Ovary (tissue), 9 donors: ENCODE data around the gene HAPLN2. TPM values are rescaled to one million over a fixed set of nuclear protein-coding genes. Genes with fewer than 3 reads are reported as not detected.

Experiments
- DNase-seq, 5 donors: peaks; one replicate each; pipeline ENCODE4 v3.0.0-alpha.2; 2019 to 2020
- H3K27ac ChIP-seq, 2 donors: fragments of 200-600 bp; one replicate each; pipeline versions ENCODE4 v1.5.1 to v1.8.0; 2019 to 2022
- H3K27me3 ChIP-seq: fragments of 200-600 bp; one replicate; pipeline ENCODE4 v1.8.0; 2022
- H3K36me3 ChIP-seq: fragments of 200-600 bp; sonication (generic); one replicate; pipeline ENCODE4 v1.5.1; 2019
- H3K4me1 ChIP-seq: one replicate; pipeline ENCODE4 v1.8.1; 2013; ENCODE audit warnings: mild to moderate bottlenecking, moderate library complexity; ENCODE audit not compliant: insufficient read depth
- H3K4me3 ChIP-seq: fragments of 200-600 bp; sonication (generic); one replicate; pipeline ENCODE4 v1.5.1; 2017
- H3K9me3 ChIP-seq, 2 donors: fragments of 200-600 bp in 1 of 2; sonication (generic) in 1 of 2; one replicate each; pipeline versions ENCODE4 v1.5.1 to v1.8.1; 2013 to 2019; ENCODE audit warnings: mild to moderate bottlenecking in 1 of 2, moderate library complexity in 1 of 2
- EP300 ChIP-seq: sonication (generic); formaldehyde crosslinking; IDR thresholded peaks from one replicate; pipeline ENCODE4 v1.6.1; 2017; ENCODE audit warnings: antibody characterized with exemption
- POLR2A ChIP-seq: fragments of 450-650 bp; IDR thresholded peaks from one replicate; pipeline ENCODE4 v1.6.1; 2017; ENCODE audit warnings: antibody characterized with exemption, mild to moderate bottlenecking, moderate library complexity
- WGBS, 3 donors: extraction: QIAGEN DNeasy Blood & Tissue Kit in 1 of 3; methylation state at CpG; one replicate each; pipeline versions ENCODE4 v1.1.5 to v1.1.7; 2013 to 2017; 5-methylcytosine and 5-hydroxymethylcytosine counted together
- intact Hi-C, 4 donors: fragments of 100-400 bp; cut with DNase I; formaldehyde crosslinking; loops; one replicate each; pipeline versions ENCODE4 v1.11.0 to v1.15.1; 2022 to 2023
- polyA plus RNA-seq, 2 donors: library from polyadenylated mRNA; stranded (reverse); fragments of 200-250 nt in 1 of 2; fragments of 350-450 nt in 1 of 2; fragmentation: Illumina TruSeq in 1 of 2; extraction: RNeasy Lipid Tissue Mini Kit (QIAGEN cat#74804) in 1 of 2; gene quantifications; one replicate each; pipeline ENCODE4 v1.2.3, GENCODE V29; 2013 to 2014
- total RNA-seq, 7 donors: library from RNA; depleted of rRNA in 2 of 7; stranded (reverse); fragments of >200 nt in 2 of 7; fragmentation: NEBNext Ultra II Directional in 3 of 7; extraction: Animal tissue kit (Norgen Biotek cat#: 25700) in 3 of 7; gene quantifications; one replicate each; pipeline versions ENCODE4 v1.1.0 to v1.2.4, GENCODE V29; 2016 to 2023
- TF ChIP-seq, protein P1 (sequence below), 3 donors: fragments of 450-650 bp in 2 of 3; fragments of 200-600 bp in 1 of 3; IDR thresholded peaks; one replicate each; pipeline versions ENCODE4 v1.5.1 to v1.8.0; 2016 to 2022; ENCODE audit warnings: antibody characterized with exemption in 3 of 3, mild to moderate bottlenecking in 1 of 3
- donor health status: DM: no; HTN: no; CAD: no; lungs with moderate emphysema.
- donor health status: DM: no; HTN: no; CAD: no.
- donor health status: Bipolar disorder and iron deficiency.
- donor health status: DM: yes; HTN: yes; CAD: no.
- donor health status: DM: no; HTN: no; CAD: no.
- donor health status: DM: yes; HTN: yes; CAD: no.

Gene HAPLN2
- total and polyA plus RNA-seq, 9 donors: 0.30 to 1.9 (median 1.2) TPM; not detected in 1

DNA sequence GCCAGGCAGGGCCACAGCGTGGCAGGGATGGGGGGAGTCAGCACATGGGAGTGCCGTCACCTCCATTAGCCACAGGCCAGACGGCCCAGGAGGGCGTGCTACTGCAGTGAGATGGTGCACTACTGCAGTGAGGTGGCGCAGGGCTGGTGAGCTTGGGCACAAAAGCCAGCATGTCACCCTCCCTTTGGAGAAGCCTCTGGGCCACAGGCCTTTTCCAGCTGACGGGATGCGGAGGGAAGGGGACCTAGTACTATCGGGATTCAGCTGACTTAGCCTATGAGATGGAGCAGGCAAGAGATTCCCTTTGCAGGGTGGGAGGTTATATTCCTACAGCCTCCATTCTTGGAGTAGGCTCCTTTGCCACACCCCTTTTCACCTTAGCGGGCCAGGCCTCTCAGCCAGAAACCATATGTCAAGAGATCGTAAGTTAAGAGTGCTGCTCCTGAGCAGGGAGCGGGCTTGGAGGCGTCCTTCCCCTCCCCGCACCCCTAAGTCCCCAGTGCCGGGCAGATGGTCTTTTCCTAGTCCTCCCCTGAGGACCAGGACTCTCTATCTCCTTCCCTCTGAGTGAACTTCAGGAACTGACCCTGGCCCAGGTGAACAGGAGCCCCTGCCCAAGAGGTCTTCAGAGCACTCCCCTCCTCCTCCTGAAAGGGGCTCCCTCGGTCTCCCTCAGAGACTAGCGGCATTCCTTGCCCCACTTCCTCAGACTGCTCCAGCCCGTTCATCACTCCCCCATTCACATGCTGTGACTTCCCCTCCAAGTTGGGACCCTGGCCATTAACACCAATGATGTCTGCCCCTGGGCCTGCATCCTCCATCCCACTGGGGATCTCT lies 49.8 kb downstream of the HAPLN2 start:
- TF ChIP-seq, protein P1, sequence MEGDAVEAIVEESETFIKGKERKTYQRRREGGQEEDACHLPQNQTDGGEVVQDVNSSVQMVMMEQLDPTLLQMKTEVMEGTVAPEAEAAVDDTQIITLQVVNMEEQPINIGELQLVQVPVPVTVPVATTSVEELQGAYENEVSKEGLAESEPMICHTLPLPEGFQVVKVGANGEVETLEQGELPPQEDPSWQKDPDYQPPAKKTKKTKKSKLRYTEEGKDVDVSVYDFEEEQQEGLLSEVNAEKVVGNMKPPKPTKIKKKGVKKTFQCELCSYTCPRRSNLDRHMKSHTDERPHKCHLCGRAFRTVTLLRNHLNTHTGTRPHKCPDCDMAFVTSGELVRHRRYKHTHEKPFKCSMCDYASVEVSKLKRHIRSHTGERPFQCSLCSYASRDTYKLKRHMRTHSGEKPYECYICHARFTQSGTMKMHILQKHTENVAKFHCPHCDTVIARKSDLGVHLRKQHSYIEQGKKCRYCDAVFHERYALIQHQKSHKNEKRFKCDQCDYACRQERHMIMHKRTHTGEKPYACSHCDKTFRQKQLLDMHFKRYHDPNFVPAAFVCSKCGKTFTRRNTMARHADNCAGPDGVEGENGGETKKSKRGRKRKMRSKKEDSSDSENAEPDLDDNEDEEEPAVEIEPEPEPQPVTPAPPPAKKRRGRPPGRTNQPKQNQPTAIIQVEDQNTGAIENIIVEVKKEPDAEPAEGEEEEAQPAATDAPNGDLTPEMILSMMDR (IDR thresholded peaks at IDR 0.05): no peak
- TF ChIP-seq POLR2A: no peak
- no peak for TF ChIP-seq EP300
- intact Hi-C loops: no loop called here
- H3K4me3 ChIP-seq: no peak overlapping the region
- peak in 1 of 5 donors; percentile 11 for DNase-seq
- H3K27me3 ChIP-seq: no peaks in the 10 kb centered on the region
- H3K27ac ChIP-seq: no peak overlapping the region
- 78 to 87% (median 84%) methylated on average over 17 of the region's 17 CpGs for WGBS, 3 donors
- H3K36me3 ChIP-seq: no peaks in the 10 kb centered on the region
- no peaks in the 10 kb centered on the region for H3K9me3 ChIP-seq
- no peaks in the 10 kb centered on the region for H3K4me1 ChIP-seq

DNA sequence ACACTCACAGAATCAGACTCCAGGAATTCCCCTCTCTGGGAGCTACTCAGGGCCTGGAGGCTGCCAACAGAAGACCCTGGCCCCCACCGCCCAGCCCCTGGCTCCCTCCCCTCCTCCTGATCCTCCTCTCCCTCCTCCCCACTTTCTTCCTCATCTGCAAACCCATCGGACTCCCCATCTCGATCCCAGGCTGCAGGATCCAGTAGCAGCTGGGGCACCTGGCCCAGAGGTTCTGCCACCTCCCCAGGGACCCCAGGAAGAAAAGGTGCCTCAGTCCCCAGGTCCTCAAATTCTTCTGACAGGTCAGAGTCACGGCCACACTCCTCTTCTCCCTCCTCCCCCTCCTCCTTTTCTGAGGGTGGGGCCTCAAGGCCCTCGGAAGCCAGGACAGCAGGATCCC lies 50.6 kb downstream of the HAPLN2 start:
- Histone ChIP-seq H3K9me3 (no peaks in the 10 kb centered on the region), H3K27me3 (no peaks in the 10 kb centered on the region), H3K27ac (no peak overlapping the region), H3K36me3 (no peaks in the 10 kb centered on the region), H3K4me3 (no peak overlapping the region), H3K4me1 (no peaks in the 10 kb centered on the region)
- WGBS, 3 donors: 50 to 64% (median 63%) methylated on average over 5 of the region's 5 CpGs
- peak in 1 of 5 donors; percentile 10 for DNase-seq
- intact Hi-C loops: no loop called here
- TF ChIP-seq EP300: no peak
- no peak for TF ChIP-seq POLR2A
- TF ChIP-seq, protein P1 (IDR thresholded peaks at IDR 0.05): no peak

DNA sequence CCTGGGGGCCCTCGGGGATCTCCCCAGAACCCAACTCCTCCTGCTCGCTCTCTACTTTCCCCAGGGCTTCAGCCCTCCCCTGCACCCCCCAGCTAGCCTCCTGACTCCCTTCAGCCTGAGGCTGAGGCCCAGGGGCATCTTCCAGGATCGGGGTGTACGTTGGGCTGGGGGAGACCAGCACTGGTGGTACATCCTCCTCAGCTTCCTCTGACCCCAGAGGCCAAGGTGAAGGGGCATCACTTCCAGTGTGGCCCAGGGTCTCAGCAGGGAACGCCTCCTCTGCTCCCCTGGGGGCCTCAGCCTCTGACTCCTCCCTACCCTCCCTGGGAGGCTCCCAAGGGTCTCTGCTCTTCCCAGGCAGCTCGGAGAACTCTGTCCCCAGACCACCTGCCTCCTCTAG lies 51.1 kb downstream of the HAPLN2 start:
- Histone ChIP-seq H3K27me3 (no peaks in the 10 kb centered on the region), H3K36me3 (no peaks in the 10 kb centered on the region), H3K27ac (no peak overlapping the region), H3K9me3 (no peaks in the 10 kb centered on the region), H3K4me1 (no peaks in the 10 kb centered on the region), H3K4me3 (no peak overlapping the region)
- TF ChIP-seq EP300: no peak
- TF ChIP-seq, protein P1 (IDR thresholded peaks at IDR 0.05): no peak
- no peak for TF ChIP-seq POLR2A
- no peak for DNase-seq
- intact Hi-C loops: no loop called here
- 73 to 80% (median 78%) methylated on average over 6 of the region's 6 CpGs for WGBS, 3 donors

DNA sequence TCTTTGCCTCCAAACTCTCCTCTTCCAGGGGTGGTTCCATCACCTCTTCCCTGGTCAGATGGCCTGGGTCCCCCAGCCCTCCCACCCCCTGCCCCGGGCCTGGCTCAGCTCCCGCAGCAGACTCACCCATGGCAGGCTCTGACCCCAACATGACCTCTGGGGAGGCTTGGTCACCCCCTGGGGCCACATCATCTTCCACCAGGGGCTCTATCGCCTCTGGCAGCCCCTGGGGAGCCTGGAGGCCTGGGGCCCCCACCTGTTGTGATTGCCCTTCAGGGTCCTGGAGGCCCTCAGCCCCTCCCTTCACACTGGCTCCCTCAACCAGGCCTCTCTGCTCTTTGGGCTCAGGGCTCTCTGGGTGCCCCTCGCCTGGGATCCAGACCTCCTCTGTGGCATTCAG lies 51.6 kb downstream of the HAPLN2 start:
- H3K4me1 ChIP-seq: no peaks in the 10 kb centered on the region
- H3K27me3 ChIP-seq: no peaks in the 10 kb centered on the region
- H3K9me3 ChIP-seq: no peaks in the 10 kb centered on the region
- H3K27ac ChIP-seq: no peak overlapping the region
- no peak for DNase-seq
- TF ChIP-seq, protein P1 (IDR thresholded peaks at IDR 0.05): no peak
- TF ChIP-seq POLR2A (no peak), EP300 (no peak)
- H3K4me3 ChIP-seq: no peak overlapping the region
- 64 to 81% (median 71%) methylated on average over 4 of the region's 4 CpGs for WGBS, 3 donors
- H3K36me3 ChIP-seq: no peaks in the 10 kb centered on the region
- intact Hi-C loops: no loop called here
